GM08714 (cell line): Measurements from ENCODE around the gene DAB1.
"Not testable (repeated sequence)": the region's sequence is repeated elsewhere in the genome, so short reads cannot be mapped to it uniquely, and the experiment has no call there.

ENCODE experiments used
- H3K4me3 ChIP-seq: fragments of 200-500 bp; sonication (Bioruptor generic); 2 replicates; pipeline ENCODE4 v1.5.1; 2014; ENCODE audit warnings: mild to moderate bottlenecking, low read length, inconsistent platforms
- ZNF274 ChIP-seq: IDR thresholded peaks from 2 replicates; pipeline ENCODE4 v1.6.1; 2012; ENCODE audit warnings: mild to moderate bottlenecking, low read depth, low read length

DAB1 gene

GRCh38 chr1:57234459-57234858 is 189.4 kb downstream of the DAB1 start:
- no peak for TF ChIP-seq ZNF274

GRCh38 chr1:57232500-57232899 is 191.4 kb downstream of the DAB1 start:
- TF ChIP-seq ZNF274, result no peak
- H3K4me3 ChIP-seq, result no peak overlapping the region

More at GRCh38 chr1:57234459-57234858, 189.4 kb downstream of the DAB1 start:
- no peak overlapping the region for H3K4me3 ChIP-seq

- no peak overlapping the region for H3K4me3 ChIP-seq
- no peak for TF ChIP-seq ZNF274
Measured at GRCh38 chr1:57229998-57230397, 193.9 kb downstream of the DAB1 start.

GRCh38 chr1:57229076-57229475 is 194.8 kb downstream of the DAB1 start:
- H3K4me3 ChIP-seq, result no peak overlapping the region
- TF ChIP-seq ZNF274, result no peak

GRCh38 chr1:57222801-57223200 is 201.1 kb downstream of the DAB1 start:
- TF ChIP-seq ZNF274, result no peak
- no peak overlapping the region for H3K4me3 ChIP-seq

DNA sequence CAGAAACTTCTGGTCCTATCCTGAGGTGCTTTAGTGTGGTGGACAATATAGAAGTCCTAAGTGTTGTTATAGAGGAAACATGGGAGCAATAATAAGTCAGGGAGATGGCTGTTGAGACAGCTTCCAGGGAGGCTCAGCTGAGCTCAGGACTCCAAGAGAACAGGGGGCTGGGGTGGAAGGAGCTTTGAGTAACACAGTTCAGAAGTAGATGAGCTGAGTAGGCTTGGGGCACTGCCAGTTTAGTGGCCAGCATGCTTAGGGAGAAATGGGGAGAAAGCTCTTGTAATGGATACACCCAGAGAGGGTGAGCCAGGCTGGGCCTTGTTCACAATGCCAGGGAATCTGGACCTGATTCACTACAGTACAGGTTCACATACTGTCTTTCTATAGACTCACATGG is 201.6 kb downstream of the DAB1 start:
- no peak for TF ChIP-seq ZNF274
- H3K4me3 ChIP-seq, result no peak overlapping the region

GRCh38 chr1:57220905-57221304 is 203.0 kb downstream of the DAB1 start:
- H3K4me3 ChIP-seq, result not testable (repeated sequence)

- no peak for TF ChIP-seq ZNF274
- H3K4me3 ChIP-seq, result no peak overlapping the region
Measured at GRCh38 chr1:57218487-57219079, 205.3 kb downstream of the DAB1 start.

- TF ChIP-seq ZNF274, result no peak
- H3K4me3 ChIP-seq, result no peak overlapping the region
Measured at GRCh38 chr1:57217905-57218304, 206.0 kb downstream of the DAB1 start.

DNA sequence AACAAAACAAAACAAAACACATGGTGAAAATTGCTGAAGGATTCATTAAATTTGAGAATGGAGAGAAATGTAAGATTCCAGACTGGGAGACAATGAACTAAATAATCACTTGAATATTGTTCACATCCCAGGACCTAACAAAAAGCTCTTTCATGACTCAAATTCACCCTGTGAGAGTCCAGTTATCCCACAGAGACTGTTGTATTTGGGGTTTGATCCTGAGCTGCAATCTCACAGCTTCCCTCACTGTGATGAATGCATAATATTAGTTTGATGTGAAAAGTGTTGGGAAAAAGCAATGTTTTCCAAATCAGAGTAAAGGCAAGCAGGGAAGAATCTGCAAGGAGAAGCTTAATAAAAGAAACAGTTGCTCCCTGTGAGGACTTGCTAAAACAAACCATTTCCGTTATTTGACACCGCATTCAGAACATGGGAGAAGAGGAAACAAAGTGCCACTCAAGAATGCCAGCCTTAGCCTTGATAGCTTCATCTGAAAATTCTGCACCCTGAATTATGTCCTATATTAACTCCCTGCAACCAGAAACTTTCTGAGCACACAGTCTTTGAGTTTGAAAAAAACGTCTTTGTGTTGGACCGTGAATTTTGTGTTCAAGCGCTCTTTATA is 208.8 kb downstream of the DAB1 start:
- no peak for TF ChIP-seq ZNF274
- no peak overlapping the region for H3K4me3 ChIP-seq

DNA sequence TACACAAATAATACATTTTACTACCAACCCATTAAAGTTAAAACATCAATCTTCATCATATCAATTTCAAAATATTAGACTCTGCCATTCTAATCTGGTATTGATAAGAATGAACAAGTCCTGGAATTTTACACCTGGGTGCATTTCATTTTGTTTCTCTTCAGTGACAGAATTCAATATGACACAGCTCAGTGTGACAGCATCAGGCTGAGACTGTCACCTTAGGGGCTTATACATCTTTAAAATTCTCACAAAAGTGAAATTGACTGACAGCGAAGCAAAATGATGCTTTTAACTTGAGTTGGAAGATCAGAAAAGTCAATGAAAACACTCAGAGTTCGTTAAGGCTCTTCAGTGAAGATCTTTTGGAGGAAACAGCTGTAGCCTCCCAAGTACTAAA is 213.0 kb downstream of the DAB1 start:
- TF ChIP-seq ZNF274, result no peak
- no peak overlapping the region for H3K4me3 ChIP-seq

- TF ChIP-seq ZNF274, result no peak
- H3K4me3 ChIP-seq, result no peak overlapping the region
Measured at GRCh38 chr1:57209495-57209894, 214.4 kb downstream of the DAB1 start.

DNA sequence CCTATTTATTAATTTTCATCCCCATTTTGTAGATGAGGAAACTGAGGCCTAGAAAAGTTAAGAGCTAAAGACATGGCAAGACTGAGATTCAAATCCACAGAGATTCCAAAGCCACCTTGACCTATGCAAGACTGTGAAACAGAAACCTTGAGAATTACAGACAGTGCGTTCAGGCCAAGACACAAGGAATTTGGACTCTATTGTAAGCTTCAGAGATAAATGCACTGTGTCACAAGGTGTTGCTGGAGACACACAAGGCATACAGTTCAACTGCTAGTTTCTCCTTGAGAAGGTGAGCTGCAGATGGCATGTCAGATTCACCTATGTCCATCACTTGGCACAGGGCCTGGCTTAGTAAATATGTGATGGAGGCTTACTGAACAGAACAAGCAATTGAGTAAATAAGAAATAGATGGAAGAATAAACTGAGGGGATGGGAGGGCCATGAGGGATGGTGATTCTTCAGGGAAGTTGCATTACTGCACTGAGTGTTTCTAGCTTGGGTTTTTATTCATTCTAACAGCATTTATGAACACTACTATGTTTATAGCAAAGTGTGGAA is 215.0 kb downstream of the DAB1 start:
- no peak overlapping the region for H3K4me3 ChIP-seq
- TF ChIP-seq ZNF274, result no peak

DNA sequence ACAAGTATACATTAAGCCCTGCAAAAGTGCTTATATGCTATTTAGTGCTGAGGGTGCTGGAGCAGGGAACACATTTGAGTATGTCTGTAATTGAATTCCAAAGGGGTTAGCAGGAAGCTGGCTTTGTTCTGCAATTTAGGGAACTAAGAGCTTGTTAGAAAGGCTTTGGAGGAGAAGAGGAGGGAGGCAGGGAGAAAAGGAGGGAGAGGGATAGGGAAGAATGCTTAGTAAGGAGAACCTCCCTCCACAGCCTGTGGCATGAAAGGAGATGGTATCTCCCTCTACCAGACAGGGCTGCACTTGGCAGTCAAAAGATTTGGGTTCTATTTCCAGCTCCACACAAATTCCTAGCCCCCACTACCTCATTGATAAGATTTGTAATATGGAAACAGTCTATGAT is 217.8 kb downstream of the DAB1 start:
- no peak for TF ChIP-seq ZNF274
- H3K4me3 ChIP-seq, result no peak overlapping the region

- no peak overlapping the region for H3K4me3 ChIP-seq
- TF ChIP-seq ZNF274, result no peak
Measured at GRCh38 chr1:57204942-57205787, 218.7 kb downstream of the DAB1 start.
